GM18858 (cell line): ENCODE measurements around the gene PLXDC1.

Source experiments
- ATAC-seq: cut with Tn5 transposase; IDR thresholded peaks from one replicate; pipeline ENCODE4 v1.9.1; 2021; ENCODE audit not compliant: unreplicated experiment

Gene PLXDC1

DNA sequence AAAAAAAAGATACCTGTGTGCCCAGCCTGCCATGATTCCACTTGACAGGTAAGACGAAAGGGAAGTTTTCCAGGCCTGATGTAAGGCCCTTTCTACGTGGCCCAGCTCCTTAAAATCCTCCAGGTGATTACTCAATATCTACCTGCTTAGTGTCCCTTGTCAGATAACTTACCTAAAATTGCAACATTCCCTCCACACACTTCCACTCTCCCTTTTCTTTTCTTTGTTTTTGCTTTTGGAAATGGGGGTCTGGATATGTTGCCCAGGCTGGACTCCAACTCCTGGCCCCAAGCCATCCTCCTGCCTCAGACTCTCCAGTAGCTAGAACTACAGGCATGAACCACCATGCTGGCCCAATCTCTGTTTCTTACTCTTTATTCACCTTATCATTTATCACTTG lies 7.2 kb upstream of the PLXDC1 start:
- ATAC-seq = no peak

DNA sequence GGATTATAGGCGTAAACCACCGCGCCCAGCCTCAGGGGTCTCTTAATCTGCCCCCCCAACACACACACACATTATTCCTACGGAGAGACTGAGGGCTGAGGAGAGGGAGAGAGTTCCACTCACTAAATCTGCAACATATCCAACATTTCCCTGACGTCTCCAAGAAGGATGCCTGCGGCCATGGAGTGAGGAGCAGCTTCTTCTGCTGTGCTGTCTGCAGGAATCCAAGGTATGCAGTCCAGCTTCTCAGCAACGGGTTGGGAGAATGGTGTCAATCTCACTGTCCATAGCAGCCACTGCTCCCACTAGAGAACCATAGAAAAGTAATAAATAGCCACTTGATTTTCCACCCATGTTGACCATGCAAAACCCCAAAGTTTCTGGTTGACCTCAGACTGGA lies 5.1 kb upstream of the PLXDC1 start:
- no peak for ATAC-seq

DNA sequence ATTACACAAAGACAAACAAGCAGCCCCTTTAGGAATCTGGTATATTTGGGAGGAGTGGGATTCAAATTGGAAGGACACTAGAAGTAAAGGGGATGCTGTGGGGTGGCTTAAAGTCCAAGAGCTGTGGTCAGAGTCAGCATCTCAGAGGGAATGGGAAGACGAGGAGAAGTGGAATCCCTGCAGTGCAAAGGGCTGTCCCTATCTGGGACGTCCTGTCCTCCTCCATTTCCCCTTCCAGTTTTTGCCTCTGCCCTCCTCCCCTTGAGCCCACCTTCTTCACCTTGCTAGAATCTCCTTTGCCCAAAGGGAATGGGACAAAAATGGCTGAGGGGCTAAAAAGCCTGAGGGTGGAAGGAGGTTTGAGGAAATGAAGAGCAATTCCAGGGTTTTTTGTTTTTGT lies 4.2 kb upstream of the PLXDC1 start:
- no peak for ATAC-seq

DNA sequence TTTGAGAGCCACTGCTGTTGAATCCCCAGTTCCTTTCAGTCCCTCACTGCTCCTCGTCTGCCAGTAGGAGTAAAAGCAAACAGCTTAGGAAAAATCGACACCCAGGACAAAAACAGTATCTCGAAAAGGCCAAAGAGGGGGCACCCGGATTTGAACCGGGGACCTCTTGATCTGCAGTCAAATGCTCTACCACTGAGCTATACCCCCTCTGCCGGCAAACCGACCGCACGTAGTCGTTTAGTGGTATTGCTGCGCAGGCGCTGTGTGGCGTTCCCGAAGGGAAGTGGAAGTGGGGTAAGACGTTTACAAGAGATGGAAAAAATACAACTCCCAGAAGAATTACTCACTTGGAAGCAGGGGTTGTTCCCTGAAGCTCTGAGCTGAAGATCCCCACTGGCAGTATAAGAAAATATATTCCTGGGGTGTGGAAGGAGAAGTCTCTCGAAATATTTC lies 2.2 kb upstream of the PLXDC1 start:
- no peak for ATAC-seq

DNA sequence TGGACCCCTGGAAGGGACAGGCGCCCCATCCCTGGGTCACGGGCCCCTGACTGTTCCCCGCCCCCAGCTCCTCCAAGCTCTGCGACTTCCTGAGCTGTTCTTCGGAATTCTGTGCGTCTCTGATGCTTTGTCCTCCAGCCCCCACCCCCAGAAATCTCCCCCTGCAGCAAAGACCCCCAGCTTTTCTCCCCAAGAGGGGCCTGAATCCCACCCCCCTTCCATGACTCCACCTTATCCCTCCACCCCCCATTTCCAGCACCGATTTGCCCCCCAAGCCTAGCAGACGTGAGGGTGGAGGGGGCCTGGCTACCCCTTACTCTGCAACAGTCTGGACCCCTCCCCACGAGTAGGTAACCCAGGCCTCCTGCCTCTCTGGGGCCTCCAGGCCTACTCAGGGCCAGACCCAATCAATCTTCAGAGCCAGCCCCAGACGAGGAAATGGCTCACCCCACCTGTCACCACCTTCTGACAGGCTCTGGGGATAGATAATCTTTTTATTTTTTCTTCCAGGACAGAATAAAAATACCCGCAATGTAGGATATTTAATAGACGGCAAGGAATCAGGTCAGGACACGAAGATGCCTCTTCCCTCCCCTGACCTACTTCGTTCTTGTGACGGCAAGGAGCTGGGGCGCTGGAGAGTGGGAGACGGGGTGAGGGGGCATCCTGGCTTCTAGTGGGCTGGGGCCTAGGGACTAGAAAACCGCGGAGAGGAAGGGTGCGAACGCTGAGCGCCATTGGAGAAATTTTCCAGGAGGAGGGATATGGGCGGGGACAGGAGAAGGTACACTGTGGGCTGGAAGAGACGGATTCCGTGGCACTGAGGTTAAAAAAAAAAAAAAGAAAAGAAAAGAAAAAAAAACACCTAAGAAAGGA lies 744 bp upstream of the PLXDC1 start:
- no peak for ATAC-seq

DNA sequence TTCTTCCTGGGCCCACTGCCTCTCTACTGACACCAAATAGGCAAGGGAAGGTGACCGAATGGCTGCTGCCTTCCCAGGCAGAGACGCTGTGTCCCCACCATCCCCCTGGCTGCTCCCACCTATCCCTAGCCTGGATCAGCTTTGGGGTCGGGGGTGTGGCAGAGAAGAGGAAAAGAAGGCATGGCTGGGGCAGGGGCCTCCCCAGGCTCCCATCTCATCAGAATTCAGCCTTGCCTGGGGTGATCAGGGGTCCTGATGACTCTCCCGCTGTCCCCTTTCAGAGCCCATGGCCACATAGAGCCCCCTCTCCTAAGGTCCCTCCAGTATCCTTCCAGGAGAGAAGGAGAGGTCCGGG lies 665 bp downstream of the PLXDC1 start:
- ATAC-seq = no peak

DNA sequence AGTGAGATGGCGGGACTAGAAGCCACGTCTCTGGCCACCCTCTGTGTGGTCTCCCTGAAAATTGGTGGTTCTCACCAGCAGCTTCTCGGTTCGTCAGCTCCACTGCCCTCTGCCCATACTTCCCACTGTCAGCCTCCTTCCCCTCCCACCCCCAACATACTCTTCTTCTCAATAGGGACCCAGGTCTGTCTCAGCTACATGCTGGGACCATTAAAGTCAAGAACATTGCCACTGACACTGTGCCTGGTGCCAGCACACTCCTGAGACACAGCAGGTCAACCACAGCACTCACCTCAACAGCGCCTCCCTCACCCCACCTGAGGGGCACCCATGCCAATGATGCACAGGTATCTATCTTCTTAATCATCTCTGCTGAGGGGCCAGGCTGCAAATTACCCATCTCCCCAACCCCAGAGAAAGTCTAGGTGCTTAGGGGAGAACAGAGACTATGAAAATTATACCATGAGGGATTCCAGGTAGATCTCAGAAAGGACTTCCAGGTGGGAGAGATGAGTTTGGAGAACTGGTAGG lies 1.3 kb downstream of the PLXDC1 start:
- no peak for ATAC-seq

DNA sequence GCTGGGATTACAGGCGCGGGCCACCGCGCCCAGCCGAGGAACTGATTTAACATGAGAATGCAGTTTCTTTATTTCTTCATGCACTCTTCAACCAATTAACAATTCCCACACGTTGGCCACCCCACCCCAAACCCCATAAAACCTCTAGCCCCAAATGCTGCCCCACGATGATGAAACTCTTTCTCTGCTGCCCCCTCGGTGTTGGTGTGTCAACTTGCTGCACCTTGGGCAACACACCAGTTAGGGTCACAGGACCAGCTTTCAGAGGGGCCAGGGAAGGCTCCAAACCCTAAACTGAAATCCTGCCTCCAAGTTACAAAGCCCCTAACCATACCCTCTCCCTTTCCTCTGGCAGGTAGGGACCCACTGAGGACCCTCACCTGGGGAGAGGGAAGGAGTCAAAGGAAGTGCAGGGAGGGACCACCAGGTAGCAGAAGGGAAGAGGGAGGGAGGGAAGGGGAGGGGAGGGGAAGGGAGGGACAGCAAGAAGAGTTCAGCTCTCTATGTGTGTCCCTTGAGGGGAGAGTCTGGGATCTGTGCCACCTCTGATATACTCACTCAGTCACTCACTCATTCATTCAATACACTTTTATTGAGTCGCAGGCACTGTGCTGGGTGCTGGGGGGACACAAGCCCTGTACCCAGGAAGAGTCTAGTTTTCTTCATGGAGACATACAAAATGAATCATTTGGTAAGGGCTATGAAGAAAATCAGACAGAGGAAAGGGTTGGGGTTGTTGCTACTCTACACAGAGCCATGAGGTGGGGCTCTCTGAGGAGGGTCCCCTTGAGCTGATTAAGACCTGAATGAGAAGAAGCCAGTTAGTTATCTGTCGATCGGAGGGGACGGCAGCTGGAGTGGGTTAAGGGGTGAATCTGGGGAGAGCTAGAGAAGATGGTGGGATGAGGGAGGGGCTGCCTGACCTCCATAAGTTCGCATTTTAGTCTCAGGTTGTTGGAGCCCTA lies 3.9 kb downstream of the PLXDC1 start:
- no peak for ATAC-seq

DNA sequence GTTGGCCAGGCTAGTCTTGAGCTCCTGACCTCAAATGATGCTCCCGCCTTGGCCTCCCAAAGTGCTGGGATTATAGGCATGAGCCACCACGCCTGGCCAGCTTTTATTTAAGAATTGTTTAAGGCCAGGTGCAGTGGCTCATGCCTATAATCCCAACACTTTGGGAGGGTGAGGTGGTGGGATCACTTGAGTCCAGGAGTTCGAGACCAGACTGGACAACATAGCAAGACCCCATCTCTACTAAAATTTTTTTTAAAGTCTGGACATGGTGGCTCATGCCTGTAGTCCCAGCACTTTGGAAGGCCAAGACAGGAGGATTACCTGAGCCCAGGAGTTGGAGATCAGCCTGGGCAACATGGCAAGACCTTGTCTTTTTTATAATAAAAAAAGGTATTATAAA lies 5.2 kb downstream of the PLXDC1 start:
- no peak for ATAC-seq

DNA sequence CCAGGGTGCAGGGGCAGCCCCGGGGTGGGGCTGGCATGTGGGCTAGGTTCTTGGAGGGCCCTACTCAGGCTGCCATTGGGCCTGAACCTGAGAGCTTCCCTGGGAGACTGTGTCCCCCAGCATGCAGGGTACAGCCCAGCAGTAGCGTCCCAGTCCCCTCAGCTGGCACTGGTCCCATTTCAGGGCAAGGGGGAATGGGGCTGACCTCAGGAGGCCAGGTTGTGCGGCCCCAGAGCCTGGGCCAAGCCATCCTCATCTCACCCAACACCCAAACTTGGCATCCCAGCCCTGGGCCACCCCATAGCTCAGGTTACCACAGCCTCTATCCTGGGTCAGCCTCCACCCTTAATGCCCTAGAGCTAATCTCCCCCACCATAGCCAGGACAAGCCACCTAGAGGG lies 6.3 kb downstream of the PLXDC1 start:
- no peak for ATAC-seq

DNA sequence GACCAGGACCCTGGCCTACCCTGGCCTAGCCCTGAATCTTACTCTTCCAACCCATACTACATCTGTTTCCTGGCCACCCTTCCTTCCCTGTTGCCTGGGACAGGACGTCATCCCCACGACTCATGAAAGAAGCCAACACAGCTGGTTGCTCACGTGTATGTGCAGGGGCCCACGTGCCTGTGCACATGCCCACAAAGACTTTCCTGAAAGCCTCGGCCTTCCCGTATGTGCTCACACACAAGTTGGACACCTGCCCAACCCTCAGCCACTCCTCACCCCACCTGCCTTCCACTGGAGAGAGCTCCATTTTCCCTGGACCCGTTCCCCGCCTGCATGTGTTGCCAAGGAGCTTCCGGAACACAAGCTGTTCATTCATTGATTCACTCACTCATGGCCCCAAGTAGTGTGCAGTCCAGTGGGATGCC lies 7.0 kb downstream of the PLXDC1 start:
- ATAC-seq = no peak

DNA sequence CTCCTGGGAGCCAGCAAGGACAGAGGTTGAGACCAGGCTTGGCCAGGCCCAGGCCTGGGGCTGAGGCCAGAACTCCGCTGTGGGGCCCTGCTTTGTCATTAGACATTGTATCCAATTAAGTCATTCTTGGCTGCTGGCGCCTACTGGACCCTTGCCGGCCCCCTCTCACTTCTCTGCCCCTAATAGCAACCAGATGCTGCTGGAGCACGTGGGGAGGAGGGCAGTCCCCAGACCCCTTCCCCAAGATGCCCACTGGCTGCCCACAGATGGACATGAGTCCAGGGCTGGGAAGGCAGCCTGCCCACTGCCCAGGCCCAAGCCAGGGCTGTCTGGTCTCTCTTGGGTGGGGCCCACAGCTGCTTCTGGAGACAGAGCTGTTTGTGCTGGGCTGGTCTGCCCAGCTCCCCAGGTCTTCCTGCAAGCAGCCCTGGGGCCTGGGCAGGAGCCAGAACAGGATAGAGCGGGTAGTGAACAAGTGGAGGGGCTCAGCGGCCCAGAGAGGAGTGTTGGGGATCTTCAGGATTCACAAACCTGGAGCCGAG lies 7.8 kb downstream of the PLXDC1 start:
- no peak for ATAC-seq

DNA sequence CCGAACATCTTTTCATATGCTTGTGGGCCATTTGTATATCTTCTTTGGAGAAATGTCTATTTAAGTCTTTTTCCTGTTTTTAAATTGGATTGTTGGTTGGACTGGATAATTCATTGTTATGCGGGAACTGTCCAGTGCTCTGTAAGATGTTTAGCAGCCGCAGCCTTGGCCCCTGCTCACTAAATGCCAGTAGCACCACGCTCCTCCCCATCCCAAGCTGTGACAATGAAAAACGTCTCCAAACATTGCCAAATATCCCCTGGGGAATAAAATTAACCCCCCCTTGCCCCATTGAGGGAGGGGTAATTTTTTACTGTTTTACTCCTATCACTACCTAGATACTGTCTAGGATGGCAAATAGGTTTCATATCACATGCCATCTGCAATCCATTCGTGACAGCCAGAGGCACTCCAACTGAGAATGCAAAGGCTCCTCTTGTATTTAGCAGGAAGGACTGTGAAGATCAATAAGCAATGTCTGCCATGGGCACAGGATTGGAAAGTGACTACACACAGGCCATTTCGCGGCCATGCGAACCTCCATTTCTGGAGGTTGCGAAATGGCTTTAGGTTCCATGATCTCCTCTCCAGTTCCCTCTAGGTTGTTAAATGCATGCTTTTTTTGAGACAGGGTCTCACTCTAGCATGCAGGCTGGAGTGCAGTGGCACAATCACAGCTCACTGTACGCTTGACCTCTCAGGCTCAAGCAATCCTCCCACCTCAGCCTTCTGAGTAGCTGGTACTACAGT lies 9.3 kb downstream of the PLXDC1 start:
- ATAC-seq = no peak

DNA sequence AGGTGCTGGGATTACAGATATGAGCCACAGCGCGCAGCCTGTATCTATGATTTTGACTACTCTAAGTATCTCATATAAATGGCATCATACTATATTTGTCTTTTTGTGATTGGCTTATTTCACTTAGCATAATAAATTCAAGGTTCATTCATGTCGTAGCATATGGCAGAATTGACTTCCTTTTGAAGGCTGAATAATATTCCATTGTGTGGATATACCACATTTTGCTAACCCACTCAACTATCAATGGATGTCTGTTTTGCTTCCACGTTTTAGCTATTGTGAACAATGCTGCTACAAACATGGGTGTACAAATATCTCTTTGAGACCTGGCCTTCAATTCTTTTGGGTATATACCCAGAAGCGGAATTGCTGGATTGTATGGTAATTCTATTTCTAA lies 10.1 kb downstream of the PLXDC1 start:
- no peak for ATAC-seq

DNA sequence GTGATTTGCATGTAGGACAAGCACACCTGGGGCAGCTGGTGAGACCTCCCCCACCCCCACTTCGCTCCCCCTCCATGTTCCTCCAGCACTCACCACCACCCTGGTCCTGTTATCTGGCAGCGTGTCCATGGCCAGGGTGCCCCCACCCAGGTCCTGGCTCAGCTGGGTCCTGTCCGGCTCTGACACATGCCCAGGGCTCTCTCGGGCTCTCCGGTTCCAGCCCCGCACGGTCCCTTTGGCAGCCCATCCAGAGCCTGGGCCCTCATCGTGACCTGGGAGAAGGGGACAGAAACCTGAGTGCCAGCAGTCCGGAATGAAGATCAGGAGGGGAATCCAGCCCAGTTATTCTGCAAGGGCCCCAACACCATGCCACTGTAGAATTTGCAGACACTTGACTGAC lies 11.9 kb downstream of the PLXDC1 start:
- ATAC-seq = no peak

DNA sequence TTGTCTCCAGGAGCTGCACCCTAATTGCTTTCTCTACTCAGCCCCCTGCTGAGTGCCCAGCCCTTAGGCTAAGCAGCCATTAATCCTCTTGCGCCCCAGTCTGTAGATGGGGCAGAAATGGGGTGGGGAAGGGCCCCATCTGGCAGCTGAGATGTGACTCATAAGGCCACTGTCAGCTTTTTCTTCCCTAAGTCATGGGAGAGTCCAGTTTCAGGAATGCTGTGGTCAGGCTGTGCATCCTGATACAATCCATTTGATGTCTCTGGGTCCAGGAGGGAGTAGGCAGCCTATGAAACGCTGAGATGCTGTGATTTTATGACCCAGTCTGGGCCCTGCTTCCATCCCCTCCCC lies 12.3 kb downstream of the PLXDC1 start:
- ATAC-seq = no peak

DNA sequence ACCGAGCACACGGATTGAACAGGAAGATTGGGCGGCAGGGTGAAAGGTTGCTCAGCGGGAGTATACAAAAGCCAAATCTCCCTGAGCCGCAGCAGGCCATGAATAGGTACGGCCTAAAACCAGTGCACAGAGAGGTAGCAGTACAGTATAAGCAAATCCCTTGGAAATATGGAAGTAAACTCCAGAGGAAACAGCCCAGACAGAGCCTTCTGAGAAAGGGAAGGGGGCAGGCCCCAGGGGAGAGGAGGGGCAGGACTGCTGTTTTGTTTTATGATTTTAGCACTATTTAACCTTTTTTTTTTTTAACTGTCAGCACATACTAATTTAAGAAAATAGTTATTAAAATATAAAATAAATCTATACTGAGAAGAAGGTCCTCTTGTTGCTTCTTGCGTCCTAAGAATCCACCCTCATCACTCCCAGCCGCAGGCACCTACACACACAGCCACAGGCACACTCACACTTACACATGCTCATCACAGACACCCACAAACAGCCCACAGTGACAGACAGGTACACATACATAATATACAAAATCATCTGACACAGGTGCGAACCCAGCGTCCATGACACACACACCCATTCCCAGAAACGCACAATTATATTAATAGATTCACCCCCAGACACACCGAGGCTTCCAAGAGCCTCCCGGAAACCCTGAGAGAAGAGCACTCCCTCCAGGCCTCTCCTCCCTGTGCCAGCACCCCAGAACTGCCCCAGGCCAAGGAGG lies 12.8 kb downstream of the PLXDC1 start:
- ATAC-seq = no peak

DNA sequence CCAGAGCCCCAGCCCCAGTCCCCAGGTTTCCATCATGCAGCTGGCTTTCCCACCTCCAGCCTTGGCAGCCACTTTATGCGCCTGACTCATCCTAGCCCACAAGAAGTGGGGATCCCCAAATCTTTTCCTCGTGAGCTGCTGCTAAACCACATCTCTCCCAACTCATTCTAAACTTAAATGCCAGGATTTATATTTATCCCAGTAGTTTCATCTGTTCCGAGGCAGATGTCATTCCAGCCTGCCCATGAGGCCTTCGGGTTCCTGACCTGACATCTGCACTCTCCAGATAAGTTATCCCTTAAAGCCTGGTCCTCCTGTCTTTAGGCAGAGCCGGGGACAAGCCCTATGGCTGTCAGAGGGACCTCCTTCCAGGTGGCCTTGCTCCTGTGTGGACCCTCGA lies 16.6 kb downstream of the PLXDC1 start:
- ATAC-seq = no peak

DNA sequence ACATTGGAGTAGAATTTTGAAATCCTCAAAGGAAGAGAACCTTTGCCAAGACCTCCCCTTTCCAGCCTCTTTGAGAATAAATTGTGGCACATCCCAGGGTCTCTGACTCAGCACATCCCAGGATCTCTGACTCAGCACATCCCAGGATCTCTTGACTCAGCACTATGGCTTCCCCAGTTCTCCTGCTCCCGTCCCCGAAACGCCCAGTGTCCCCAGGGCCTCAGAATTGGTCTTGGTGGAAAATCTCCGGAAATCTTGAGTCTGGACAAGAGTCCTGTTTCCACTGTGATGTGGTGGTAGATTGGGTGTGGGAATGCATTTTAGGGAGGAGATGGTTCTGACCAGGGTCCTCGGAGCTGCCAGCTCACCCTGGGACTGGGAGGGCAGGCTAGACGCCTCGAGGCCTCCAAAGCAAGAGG lies 19.2 kb downstream of the PLXDC1 start:
- ATAC-seq = no peak

DNA sequence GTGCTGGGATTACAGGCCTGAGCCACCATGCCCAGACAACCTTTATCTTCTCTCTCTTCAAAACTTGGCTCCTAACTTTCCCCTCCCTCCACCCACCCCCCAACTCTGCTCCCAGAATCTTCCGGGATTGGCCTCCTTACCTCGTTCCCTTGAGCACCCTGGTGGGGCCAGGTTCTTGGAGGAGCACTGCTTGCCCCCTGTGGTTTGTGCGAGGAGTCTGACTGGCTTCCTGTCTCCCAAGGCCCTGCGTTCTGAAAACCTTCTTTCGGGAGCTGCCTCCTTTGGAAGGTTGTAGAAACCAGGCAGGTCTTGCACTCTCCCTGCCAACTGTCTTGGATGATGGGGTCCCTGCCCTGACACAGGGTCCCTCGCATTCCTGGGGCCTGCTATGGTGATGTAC lies 19.8 kb downstream of the PLXDC1 start:
- no peak for ATAC-seq
